HUES6 (cell line): ENCODE data around the gene PAX2.
A peak's percentile ranks its signal among the peaks of the same experiment; 100 is the strongest.

Experiments used
- H3K27ac ChIP-seq: 2 replicates; pipeline ENCODE4 v1.7.0; 2013; ENCODE audit warnings: low read depth, mild to moderate bottlenecking, low read length, inconsistent platforms
- H3K27me3 ChIP-seq: 2 replicates; pipeline ENCODE4 v1.6.1; 2013; ENCODE audit warnings: low read length; ENCODE audit not compliant: control insufficient read depth, insufficient read depth
- H3K36me3 ChIP-seq: 2 replicates; pipeline ENCODE4 v1.6.1; 2013; ENCODE audit warnings: low read length; ENCODE audit not compliant: control insufficient read depth, insufficient read depth
- H3K4me1 ChIP-seq: 2 replicates; pipeline ENCODE4 v1.6.1; 2013; ENCODE audit warnings: low read length; ENCODE audit not compliant: control insufficient read depth, insufficient read depth
- H3K4me3 ChIP-seq: 2 replicates; pipeline ENCODE4 v1.5.1; 2013; ENCODE audit warnings: low read depth, low read length
- H3K9ac ChIP-seq: one replicate; pipeline ENCODE4 v1.6.1; 2013; ENCODE audit warnings: mild to moderate bottlenecking, low read length
- H3K9me3 ChIP-seq: 2 replicates; pipeline ENCODE4 v1.6.1; 2013; ENCODE audit warnings: low read depth, low read length; ENCODE audit not compliant: control insufficient read depth, insufficient read depth

The PAX2 gene

GRCh38 chr10:100782461-100783244 lies 37.3 kb downstream of the PAX2 start:
- no peaks in the 10 kb centered on the region for H3K9me3 ChIP-seq
- no peak overlapping the region for H3K27ac ChIP-seq
- peaks cover 62% of the 10 kb centered on the region for H3K27me3 ChIP-seq
- H3K4me3 ChIP-seq = no peak overlapping the region
- peaks cover 15% of the 10 kb centered on the region for H3K4me1 ChIP-seq
- H3K36me3 ChIP-seq = no peaks in the 10 kb centered on the region
- H3K9ac ChIP-seq = no peak overlapping the region

- Histone ChIP-seq H3K36me3 (no peaks in the 10 kb centered on the region), H3K9ac (no peak overlapping the region), H3K9me3 (no peaks in the 10 kb centered on the region), H3K27me3 (peaks cover 51% of the 10 kb centered on the region), H3K4me3 (no peak overlapping the region), H3K4me1 (peaks cover 27% of the 10 kb centered on the region), H3K27ac (no peak overlapping the region)
Measured at GRCh38 chr10:100784126-100784525, 38.7 kb downstream of the PAX2 start.

- H3K4me3 ChIP-seq = no peak overlapping the region
- no peaks in the 10 kb centered on the region for H3K9me3 ChIP-seq
- H3K27ac ChIP-seq = no peak overlapping the region
- no peak overlapping the region for H3K9ac ChIP-seq
- no peaks in the 10 kb centered on the region for H3K36me3 ChIP-seq
- H3K27me3 ChIP-seq = peaks cover 32% of the 10 kb centered on the region
- H3K4me1 ChIP-seq = peaks cover 32% of the 10 kb centered on the region
Measured at GRCh38 chr10:100786591-100786990, 41.2 kb downstream of the PAX2 start.

- peaks cover 43% of the 10 kb centered on the region for H3K4me1 ChIP-seq
- H3K9ac ChIP-seq = peak overlapping the region; percentile 29
- no peaks in the 10 kb centered on the region for H3K36me3 ChIP-seq
- no peak overlapping the region for H3K27ac ChIP-seq
- H3K9me3 ChIP-seq = no peaks in the 10 kb centered on the region
- peaks cover 26% of the 10 kb centered on the region for H3K27me3 ChIP-seq
- peak overlapping the region; percentile 29; the same call in 1 of the 2 replicates for H3K4me3 ChIP-seq
Measured at GRCh38 chr10:100788002-100788903, 42.9 kb downstream of the PAX2 start.

- H3K9me3 ChIP-seq = no peaks in the 10 kb centered on the region
- H3K9ac ChIP-seq = no peak overlapping the region
- no peak overlapping the region for H3K4me3 ChIP-seq
- peaks cover 51% of the 10 kb centered on the region for H3K4me1 ChIP-seq
- no peak overlapping the region for H3K27ac ChIP-seq
- peaks cover 16% of the 10 kb centered on the region for H3K27me3 ChIP-seq
- no peaks in the 10 kb centered on the region for H3K36me3 ChIP-seq
Measured at GRCh38 chr10:100790761-100791208, 45.4 kb downstream of the PAX2 start.

- Histone ChIP-seq H3K27me3 (peaks cover 11% of the 10 kb centered on the region), H3K9ac (no peak overlapping the region), H3K27ac (no peak overlapping the region), H3K4me1 (peaks cover 51% of the 10 kb centered on the region), H3K9me3 (no peaks in the 10 kb centered on the region), H3K4me3 (no peak overlapping the region), H3K36me3 (no peaks in the 10 kb centered on the region)
Measured at GRCh38 chr10:100791369-100792058, 46.1 kb downstream of the PAX2 start.

- Histone ChIP-seq H3K9me3 (no peaks in the 10 kb centered on the region), H3K9ac (no peak overlapping the region), H3K36me3 (no peaks in the 10 kb centered on the region), H3K4me1 (peaks cover 41% of the 10 kb centered on the region), H3K27me3 (peaks cover 7% of the 10 kb centered on the region), H3K27ac (no peak overlapping the region), H3K4me3 (no peak overlapping the region)
Measured at GRCh38 chr10:100792574-100792973, 47.2 kb downstream of the PAX2 start.

GRCh38 chr10:100793055-100793454 lies 47.7 kb downstream of the PAX2 start:
- Histone ChIP-seq H3K27me3 (peaks cover 7% of the 10 kb centered on the region), H3K9ac (no peak overlapping the region), H3K9me3 (no peaks in the 10 kb centered on the region), H3K4me1 (peaks cover 36% of the 10 kb centered on the region), H3K36me3 (no peaks in the 10 kb centered on the region), H3K4me3 (no peak overlapping the region), H3K27ac (no peak overlapping the region)

- Histone ChIP-seq H3K9me3 (no peaks in the 10 kb centered on the region), H3K9ac (no peak overlapping the region), H3K4me3 (no peak overlapping the region), H3K27ac (no peak overlapping the region), H3K27me3 (peaks cover 31% of the 10 kb centered on the region), H3K4me1 (peaks cover 25% of the 10 kb centered on the region), H3K36me3 (no peaks in the 10 kb centered on the region)
Measured at GRCh38 chr10:100799881-100800280, 54.5 kb downstream of the PAX2 start.

GRCh38 chr10:100800931-100801330 lies 55.5 kb downstream of the PAX2 start:
- H3K27ac ChIP-seq = no peak overlapping the region
- H3K9me3 ChIP-seq = no peaks in the 10 kb centered on the region
- no peaks in the 10 kb centered on the region for H3K36me3 ChIP-seq
- H3K9ac ChIP-seq = no peak overlapping the region
- no peak overlapping the region for H3K4me3 ChIP-seq
- peaks cover 25% of the 10 kb centered on the region for H3K4me1 ChIP-seq
- H3K27me3 ChIP-seq = peaks cover 37% of the 10 kb centered on the region
